Type B pancreatic cell (in vitro differentiated cells): ENCODE results near the gene LYST. TPM values are rescaled to one million over a fixed set of nuclear protein-coding genes. Genes with fewer than 3 reads are reported as not detected.
A peak's percentile ranks its signal among the peaks of the same experiment; 100 is the strongest.

ENCODE experiments used
- DNase-seq: peaks from one replicate; pipeline ENCODE4 v3.0.0; 2021; ENCODE audit warnings: mixed read lengths; ENCODE audit not compliant: unreplicated experiment; ENCODE audit errors: extremely low spot score
- H3K27ac Mint-ChIP-seq: 2 replicates; pipeline ENCODE4 v1.8.0; 2021; ENCODE audit warnings: mild to moderate bottlenecking, mixed read lengths
- H3K27me3 Mint-ChIP-seq: 2 replicates; pipeline ENCODE4 v1.8.0; 2021; ENCODE audit warnings: mixed read lengths
- H3K36me3 Mint-ChIP-seq: 2 replicates; pipeline ENCODE4 v1.8.0; 2021; ENCODE audit warnings: mixed read lengths
- H3K4me1 Mint-ChIP-seq: one replicate; pipeline ENCODE4 v1.8.0; 2021; ENCODE audit warnings: mixed read lengths; ENCODE audit not compliant: unreplicated experiment
- H3K4me3 Mint-ChIP-seq: 2 replicates; pipeline ENCODE4 v1.8.0; 2021; ENCODE audit warnings: mild to moderate bottlenecking, mixed read lengths
- H3K9me3 Mint-ChIP-seq: 2 replicates; pipeline ENCODE4 v1.8.0; 2021; ENCODE audit warnings: mixed read lengths
- total RNA-seq: library from RNA; stranded (reverse); gene quantifications from 2 replicates; pipeline ENCODE4 v1.2.1, GENCODE V29; 2021; ENCODE audit warnings: low replicate concordance
- TF ChIP-seq, protein P1 (sequence below): fragments of 200-600 bp; sonication (generic); conservative IDR thresholded peaks from 2 replicates; pipeline ENCODE4 v1.5.0; 2021; ENCODE audit warnings: antibody characterized with exemption, mild to moderate bottlenecking

LYST gene
- total RNA-seq, 1 donor from 2014 or later: 9.7 TPM

GRCh38 chr1:235651170-235651806, 215.4 kb downstream of the LYST start:
- no peaks in the 10 kb centered on the region for H3K9me3 Mint-ChIP-seq
- TF ChIP-seq, protein P1, sequence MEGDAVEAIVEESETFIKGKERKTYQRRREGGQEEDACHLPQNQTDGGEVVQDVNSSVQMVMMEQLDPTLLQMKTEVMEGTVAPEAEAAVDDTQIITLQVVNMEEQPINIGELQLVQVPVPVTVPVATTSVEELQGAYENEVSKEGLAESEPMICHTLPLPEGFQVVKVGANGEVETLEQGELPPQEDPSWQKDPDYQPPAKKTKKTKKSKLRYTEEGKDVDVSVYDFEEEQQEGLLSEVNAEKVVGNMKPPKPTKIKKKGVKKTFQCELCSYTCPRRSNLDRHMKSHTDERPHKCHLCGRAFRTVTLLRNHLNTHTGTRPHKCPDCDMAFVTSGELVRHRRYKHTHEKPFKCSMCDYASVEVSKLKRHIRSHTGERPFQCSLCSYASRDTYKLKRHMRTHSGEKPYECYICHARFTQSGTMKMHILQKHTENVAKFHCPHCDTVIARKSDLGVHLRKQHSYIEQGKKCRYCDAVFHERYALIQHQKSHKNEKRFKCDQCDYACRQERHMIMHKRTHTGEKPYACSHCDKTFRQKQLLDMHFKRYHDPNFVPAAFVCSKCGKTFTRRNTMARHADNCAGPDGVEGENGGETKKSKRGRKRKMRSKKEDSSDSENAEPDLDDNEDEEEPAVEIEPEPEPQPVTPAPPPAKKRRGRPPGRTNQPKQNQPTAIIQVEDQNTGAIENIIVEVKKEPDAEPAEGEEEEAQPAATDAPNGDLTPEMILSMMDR: no peak
- H3K27me3 Mint-ChIP-seq: peaks cover 46% of the 10 kb centered on the region
- no peak for DNase-seq
- H3K27ac Mint-ChIP-seq: peak overlapping the region; percentile 94
- H3K4me3 Mint-ChIP-seq: peak overlapping the region; percentile 87
- peaks cover 6% of the 10 kb centered on the region for H3K36me3 Mint-ChIP-seq
- H3K4me1 Mint-ChIP-seq: peaks cover 17% of the 10 kb centered on the region

- Mint-ChIP-seq H3K36me3 (peaks cover 9% of the 10 kb centered on the region), H3K9me3 (no peaks in the 10 kb centered on the region), H3K27me3 (peaks cover 48% of the 10 kb centered on the region), H3K4me3 (peak overlapping the region; percentile 87), H3K27ac (peak overlapping the region; percentile 94), H3K4me1 (peaks cover 17% of the 10 kb centered on the region)
- TF ChIP-seq, protein P1: no peak
- no peak for DNase-seq
These were observed 216.2 kb downstream of the LYST start for GRCh38 chr1:235650341-235651169.

GRCh38 chr1:235649368-235650163, 217.1 kb downstream of the LYST start, which contains the start of gene GNG4:
Gene GNG4, minus strand, starts transcription at chr1:235649784. Its CDS starts 65,946 bp downstream, at chr1:235583838.
- DNase-seq: peak; percentile 79
- TF ChIP-seq, protein P1: no peak
- Mint-ChIP-seq H3K27ac (peak within 1 kb of the TSS; percentile 97), H3K36me3 (peaks cover 9% of the 10 kb centered on the region), H3K27me3 (peaks cover 45% of the 10 kb centered on the region), H3K9me3 (no peaks in the 10 kb centered on the region), H3K4me1 (peaks cover 21% of the 10 kb centered on the region), H3K4me3 (peak within 1 kb of the TSS; percentile 93)

DNA sequence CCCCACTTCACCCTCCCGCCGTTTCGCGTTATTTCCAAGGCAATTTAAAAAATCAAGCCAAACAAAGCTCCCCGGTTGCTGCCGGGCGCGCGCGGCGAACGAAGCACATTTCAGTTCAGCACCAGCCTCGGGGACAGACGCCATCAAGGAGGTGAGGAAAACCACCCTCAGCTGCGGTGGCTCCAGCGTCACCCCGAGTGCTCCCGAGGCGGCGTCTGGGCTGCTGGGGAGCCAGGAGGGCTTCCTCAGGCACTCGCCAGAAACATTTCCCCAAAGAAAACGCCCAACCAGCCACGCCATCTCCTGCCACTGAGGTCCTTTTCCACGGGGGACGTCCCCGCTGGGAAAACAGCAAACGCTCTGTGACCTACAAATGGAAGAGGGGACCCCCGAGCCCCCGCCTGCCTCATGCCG, 217.7 kb downstream of the LYST start:
- Mint-ChIP-seq H3K4me3 (peak overlapping the region; percentile 93), H3K27me3 (peaks cover 42% of the 10 kb centered on the region), H3K9me3 (no peaks in the 10 kb centered on the region)

More for the DNA sequence above, 217.7 kb downstream of the LYST start:
- DNase-seq: peak; percentile 80
- TF ChIP-seq, protein P1: no peak
- H3K36me3 Mint-ChIP-seq: peaks cover 9% of the 10 kb centered on the region
- peaks cover 21% of the 10 kb centered on the region for H3K4me1 Mint-ChIP-seq
- peak overlapping the region; percentile 97 for H3K27ac Mint-ChIP-seq
